Lung (tissue), 12 donors: ENCODE data around the gene LCA5L. TPM values are rescaled to one million over a fixed set of nuclear protein-coding genes. Genes with fewer than 3 reads are reported as not detected.

ENCODE experiments used
- ATAC-seq: fragments of 200-7000 bp; cut with Tn5 transposase; one replicate; pipeline ENCODE4 v1.9.1; 2020; ENCODE audit warnings: moderate number of reproducible peaks; ENCODE audit not compliant: insufficient read depth, low FRiP score
- DNase-seq, 3 donors: peaks; one replicate each; pipeline ENCODE4 v3.0.0-alpha.2; 2013 to 2017
- H3K27ac ChIP-seq, 2 donors: one replicate each; pipeline ENCODE4 v1.5.1; 2013; ENCODE audit warnings: mild to moderate bottlenecking in 2 of 2, moderate library complexity in 2 of 2, control low read depth in 1 of 2, inconsistent platforms in 1 of 2, low read depth in 1 of 2, low read length in 1 of 2
- H3K27me3 ChIP-seq, 3 donors: one replicate each; pipeline ENCODE4 v1.5.1; 2013; ENCODE audit warnings: low read length in 2 of 3; ENCODE audit not compliant: control insufficient read depth in 3 of 3, insufficient read depth in 3 of 3
- H3K36me3 ChIP-seq, 4 donors: one replicate each; pipeline ENCODE4 v1.5.1; 2013; ENCODE audit warnings: low read length in 4 of 4, mild to moderate bottlenecking in 1 of 4, moderate library complexity in 1 of 4; ENCODE audit not compliant: control insufficient read depth in 4 of 4, insufficient read depth in 4 of 4
- H3K4me1 ChIP-seq, 5 donors: one replicate each; pipeline ENCODE4 v1.5.1; 2013; ENCODE audit warnings: low read length in 5 of 5, mild to moderate bottlenecking in 2 of 5, moderate library complexity in 1 of 5; ENCODE audit not compliant: control insufficient read depth in 5 of 5, insufficient read depth in 5 of 5
- H3K4me3 ChIP-seq: one replicate; pipeline ENCODE4 v1.5.1; 2013; ENCODE audit warnings: mild to moderate bottlenecking, control low read depth, moderate library complexity
- H3K9ac ChIP-seq, 2 donors: one replicate each; pipeline ENCODE4 v1.5.1; 2013; ENCODE audit warnings: low read length in 2 of 2, control low read depth in 1 of 2; ENCODE audit not compliant: insufficient read depth in 1 of 2
- H3K9me3 ChIP-seq, 4 donors: one replicate each; pipeline ENCODE4 v1.5.1; 2013; ENCODE audit warnings: low read length in 3 of 4, mild to moderate bottlenecking in 1 of 4, moderate library complexity in 1 of 4; ENCODE audit not compliant: control insufficient read depth in 4 of 4, insufficient read depth in 3 of 4
- WGBS, 2 donors: extraction: QIAGEN DNeasy Blood & Tissue Kit; methylation state at CpG; one replicate each; pipeline ENCODE4 v1.1.7; 2013; 5-methylcytosine and 5-hydroxymethylcytosine counted together
- polyA plus RNA-seq, 2 donors: library from polyadenylated mRNA; stranded (reverse); fragments of 200-250 nt; gene quantifications; one replicate each; pipeline ENCODE4 v1.2.1, GENCODE V29; 2013
- total RNA-seq, 2 donors: library from RNA; depleted of rRNA in 1 of 2; stranded (reverse); fragments of >200 nt in 1 of 2; gene quantifications; one replicate each; pipeline ENCODE4 v1.2.1, GENCODE V29; 2014 to 2021
- TF ChIP-seq, protein P1 (sequence below): IDR thresholded peaks from 2 replicates; pipeline ENCODE4 v1.5.1; 2012; ENCODE audit warnings: mild to moderate bottlenecking; ENCODE audit errors: control extremely low read depth, extremely low read depth
- donor health status: control.
- donor health status: control.
- donor health status: Bipolar disorder and iron deficiency.
- donor health status: healthy.
- donor health status: DM: yes; HTN: yes; CAD: no.

LCA5L gene
- total and polyA plus RNA-seq, 4 donors: 2.4 to 6.5 (median 3.7) TPM

DNA sequence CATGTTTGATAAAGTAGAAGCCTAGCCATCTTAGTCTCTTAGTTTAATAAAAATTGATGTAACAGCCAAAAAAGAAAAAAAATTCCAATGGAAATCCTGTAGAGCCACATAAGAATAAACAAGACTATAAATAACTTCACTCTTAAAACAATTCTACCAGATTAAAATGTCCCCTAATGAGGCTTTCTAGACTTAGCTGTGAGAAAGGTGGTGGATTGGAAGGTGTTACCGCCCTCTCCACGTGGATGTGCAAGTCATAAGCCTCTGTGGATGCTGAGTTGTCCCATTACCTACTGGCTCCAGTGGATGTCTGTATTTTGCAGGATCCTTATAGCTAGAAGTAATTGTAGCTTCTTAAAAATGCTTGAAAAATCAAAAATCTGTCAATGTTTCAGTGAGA is 14.6 kb downstream of the LCA5L start:
- no peak overlapping the region for H3K9ac ChIP-seq

DNA sequence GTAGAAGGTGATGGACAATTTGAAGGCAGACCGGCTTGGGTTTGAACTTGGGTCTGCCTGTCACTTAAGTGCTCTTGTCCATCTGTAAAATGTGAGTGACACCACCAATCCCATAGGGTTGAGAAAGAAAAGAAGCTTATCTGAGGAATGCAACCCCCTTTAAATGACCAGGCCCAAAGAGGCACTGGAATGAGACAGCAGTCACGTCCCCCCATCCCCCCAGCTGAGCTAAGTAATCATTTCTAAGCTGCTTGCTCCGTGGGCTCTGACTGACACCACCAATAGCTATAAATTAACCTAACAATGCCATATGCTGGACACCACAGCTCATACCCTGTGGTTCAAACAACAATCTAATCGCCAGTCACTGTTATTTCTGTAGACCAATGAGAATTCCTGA is 15.1 kb downstream of the LCA5L start:
- Histone ChIP-seq H3K4me1 (peaks cover 0 to 1% (median 0%) of the 10 kb centered on the region in 5 donors), H3K27me3 (no peaks in the 10 kb centered on the region), H3K4me3 (no peak overlapping the region), H3K9me3 (no peaks in the 10 kb centered on the region), H3K9ac (no peak overlapping the region), H3K36me3 (peaks cover 0 to 2% (median 0%) of the 10 kb centered on the region in 4 donors), H3K27ac (no peak overlapping the region)
- ATAC-seq (no peak), DNase-seq (no peak)
- TF ChIP-seq, protein P1, sequence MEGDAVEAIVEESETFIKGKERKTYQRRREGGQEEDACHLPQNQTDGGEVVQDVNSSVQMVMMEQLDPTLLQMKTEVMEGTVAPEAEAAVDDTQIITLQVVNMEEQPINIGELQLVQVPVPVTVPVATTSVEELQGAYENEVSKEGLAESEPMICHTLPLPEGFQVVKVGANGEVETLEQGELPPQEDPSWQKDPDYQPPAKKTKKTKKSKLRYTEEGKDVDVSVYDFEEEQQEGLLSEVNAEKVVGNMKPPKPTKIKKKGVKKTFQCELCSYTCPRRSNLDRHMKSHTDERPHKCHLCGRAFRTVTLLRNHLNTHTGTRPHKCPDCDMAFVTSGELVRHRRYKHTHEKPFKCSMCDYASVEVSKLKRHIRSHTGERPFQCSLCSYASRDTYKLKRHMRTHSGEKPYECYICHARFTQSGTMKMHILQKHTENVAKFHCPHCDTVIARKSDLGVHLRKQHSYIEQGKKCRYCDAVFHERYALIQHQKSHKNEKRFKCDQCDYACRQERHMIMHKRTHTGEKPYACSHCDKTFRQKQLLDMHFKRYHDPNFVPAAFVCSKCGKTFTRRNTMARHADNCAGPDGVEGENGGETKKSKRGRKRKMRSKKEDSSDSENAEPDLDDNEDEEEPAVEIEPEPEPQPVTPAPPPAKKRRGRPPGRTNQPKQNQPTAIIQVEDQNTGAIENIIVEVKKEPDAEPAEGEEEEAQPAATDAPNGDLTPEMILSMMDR: no peak
- WGBS, 2 donors: 58 to 71% methylated on average over 4 of the region's 4 CpGs

More for the DNA sequence above, 14.6 kb downstream of the LCA5L start:
- no peak overlapping the region for H3K4me3 ChIP-seq
- WGBS, 2 donors: 75 to 82% methylated on average over 2 of the region's 2 CpGs
- peaks cover 0 to 2% (median 0%) of the 10 kb centered on the region in 4 donors for H3K36me3 ChIP-seq
- H3K4me1 ChIP-seq: peaks cover 0 to 1% (median 0%) of the 10 kb centered on the region in 5 donors
- no peak overlapping the region for H3K27ac ChIP-seq
- no peaks in the 10 kb centered on the region for H3K9me3 ChIP-seq
- DNase-seq (no peak), ATAC-seq (no peak)
- TF ChIP-seq, protein P1: no peak
- H3K27me3 ChIP-seq: no peaks in the 10 kb centered on the region

GRCh38 chr21:39430016-39430415 is 15.6 kb downstream of the LCA5L start:
- no peak for ATAC-seq

More at GRCh38 chr21:39430016-39430415, 15.6 kb downstream of the LCA5L start:
- no peak for DNase-seq
- 80 to 89% methylated on average over 3 of the region's 3 CpGs for WGBS, 2 donors
- Histone ChIP-seq H3K9ac (no peak overlapping the region), H3K4me1 (peaks cover 0 to 1% (median 0%) of the 10 kb centered on the region in 5 donors), H3K27ac (no peak overlapping the region), H3K4me3 (no peak overlapping the region), H3K9me3 (no peaks in the 10 kb centered on the region), H3K27me3 (no peaks in the 10 kb centered on the region), H3K36me3 (peaks cover 0 to 2% (median 0%) of the 10 kb centered on the region in 4 donors)
- TF ChIP-seq, protein P1: no peak
